PC-9 (cell line): ENCODE measurements around the gene DMXL1.

Experiments
- EZH2 ChIP-seq: fragments of 200-600 bp; sonication (generic); IDR thresholded peaks from 2 replicates; pipeline ENCODE4 v1.8.0; 2017; ENCODE audit warnings: antibody characterized with exemption, low read depth
- TF ChIP-seq, protein P1 (sequence below): fragments of 200-600 bp; sonication (generic); conservative IDR thresholded peaks from 2 replicates; pipeline ENCODE4 v1.6.1; 2017; ENCODE audit warnings: mixed run types, antibody characterized with exemption, mild to moderate bottlenecking, moderate library complexity

GRCh38 chr5:119178435-119178834 is 107.5 kb downstream of the DMXL1 start:
- TF ChIP-seq, protein P1, sequence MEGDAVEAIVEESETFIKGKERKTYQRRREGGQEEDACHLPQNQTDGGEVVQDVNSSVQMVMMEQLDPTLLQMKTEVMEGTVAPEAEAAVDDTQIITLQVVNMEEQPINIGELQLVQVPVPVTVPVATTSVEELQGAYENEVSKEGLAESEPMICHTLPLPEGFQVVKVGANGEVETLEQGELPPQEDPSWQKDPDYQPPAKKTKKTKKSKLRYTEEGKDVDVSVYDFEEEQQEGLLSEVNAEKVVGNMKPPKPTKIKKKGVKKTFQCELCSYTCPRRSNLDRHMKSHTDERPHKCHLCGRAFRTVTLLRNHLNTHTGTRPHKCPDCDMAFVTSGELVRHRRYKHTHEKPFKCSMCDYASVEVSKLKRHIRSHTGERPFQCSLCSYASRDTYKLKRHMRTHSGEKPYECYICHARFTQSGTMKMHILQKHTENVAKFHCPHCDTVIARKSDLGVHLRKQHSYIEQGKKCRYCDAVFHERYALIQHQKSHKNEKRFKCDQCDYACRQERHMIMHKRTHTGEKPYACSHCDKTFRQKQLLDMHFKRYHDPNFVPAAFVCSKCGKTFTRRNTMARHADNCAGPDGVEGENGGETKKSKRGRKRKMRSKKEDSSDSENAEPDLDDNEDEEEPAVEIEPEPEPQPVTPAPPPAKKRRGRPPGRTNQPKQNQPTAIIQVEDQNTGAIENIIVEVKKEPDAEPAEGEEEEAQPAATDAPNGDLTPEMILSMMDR: no peak
- TF ChIP-seq EZH2: no peak
